Aorta (tissue), 5 donors: ENCODE measurements around the gene NPPC. TPM values are rescaled to one million over a fixed set of nuclear protein-coding genes. Genes with fewer than 3 reads are reported as not detected.

ENCODE experiments used
- ATAC-seq: fragments of 200-7000 bp; cut with Tn5 transposase; one replicate; pipeline ENCODE4 v1.9.1; 2022; ENCODE audit warnings: moderate library complexity; ENCODE audit not compliant: low FRiP score
- DNase-seq, 2 donors: peaks; one replicate each; pipeline ENCODE4 v3.0.0-alpha.2; 2020
- H3K27ac ChIP-seq, 2 donors: one replicate each; pipeline ENCODE4 v1.5.1; 2013; ENCODE audit warnings: low read length in 2 of 2, mild to moderate bottlenecking in 2 of 2, moderate library complexity in 2 of 2, control low read depth in 1 of 2, inconsistent platforms in 1 of 2, low read depth in 1 of 2
- H3K27me3 ChIP-seq, 2 donors: one replicate each; pipeline ENCODE4 v1.6.1; 2013; ENCODE audit warnings: control low read depth in 1 of 2, low read length in 1 of 2, mild to moderate bottlenecking in 1 of 2, moderate library complexity in 1 of 2; ENCODE audit not compliant: insufficient read depth in 2 of 2, control insufficient read depth in 1 of 2
- H3K36me3 ChIP-seq, 2 donors: one replicate each; pipeline ENCODE4 v1.6.1; 2013; ENCODE audit warnings: control low read depth in 1 of 2, low read length in 1 of 2, mild to moderate bottlenecking in 1 of 2; ENCODE audit not compliant: insufficient read depth in 2 of 2, control insufficient read depth in 1 of 2
- H3K4me1 ChIP-seq, 2 donors: one replicate each; pipeline ENCODE4 v1.6.1; 2013; ENCODE audit warnings: low read length in 2 of 2, control low read depth in 1 of 2, mild to moderate bottlenecking in 1 of 2, moderate library complexity in 1 of 2; ENCODE audit not compliant: insufficient read depth in 2 of 2, control insufficient read depth in 1 of 2
- H3K4me3 ChIP-seq, 2 donors: one replicate each; pipeline ENCODE4 v1.5.1; 2013; ENCODE audit warnings: low read length in 2 of 2, control low read depth in 1 of 2, mild to moderate bottlenecking in 1 of 2
- H3K9me3 ChIP-seq: one replicate; pipeline ENCODE4 v1.6.1; 2013; ENCODE audit warnings: mild to moderate bottlenecking, low read length; ENCODE audit not compliant: control insufficient read depth
- WGBS, 2 donors: extraction: QIAGEN DNeasy Blood & Tissue Kit; methylation state at CpG; one replicate each; pipeline ENCODE4 v1.1.7; 2013; 5-methylcytosine and 5-hydroxymethylcytosine counted together
- intact Hi-C, 2 donors: fragments of 100-400 bp; cut with DNase I; formaldehyde crosslinking; loops; one replicate each; pipeline versions ENCODE4 v1.14.2 to v1.15.0; 2022
- long read RNA-seq, 2 donors: library from polyadenylated mRNA; unstranded; transcript quantifications; one replicate each; pipeline ENCODE4 v2.0.0, GENCODE V29; 2020 to 2021
- polyA plus RNA-seq, 2 donors: library from polyadenylated mRNA; stranded (reverse); fragments of 200-250 nt; gene quantifications; one replicate each; pipeline ENCODE4 v1.2.3, GENCODE V29; 2013
- total RNA-seq, 2 donors: library from RNA; stranded (reverse); fragmentation: NEBNext Ultra II Directional; extraction: Animal tissue kit (Norgen Biotek cat#: 25700); gene quantifications; one replicate each; pipeline ENCODE4 v1.2.1, GENCODE V29; 2021
- donor health status: healthy with polysubstance abuse.
- donor health status: Bipolar disorder and iron deficiency.
- donor health status: DM: no; HTN: no; CAD: no.
- donor health status: DM: no; HTN: no; CAD: no.
- donor health status: DM: yes; HTN: yes; CAD: no.

NPPC gene, protein sequence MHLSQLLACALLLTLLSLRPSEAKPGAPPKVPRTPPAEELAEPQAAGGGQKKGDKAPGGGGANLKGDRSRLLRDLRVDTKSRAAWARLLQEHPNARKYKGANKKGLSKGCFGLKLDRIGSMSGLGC
- total RNA-seq (under 1 TPM in 1 of 2 donors, not detected in 1; 0.49 TPM), polyA plus RNA-seq (under 1 TPM; 0.36 to 0.88 TPM)
- long read RNA-seq, donor 1, result 0 reads
- long read RNA-seq, donor 2, partial matches to known transcripts, result 0 of 1 reads
- long read RNA-seq, donor 2, other reads (novel, unspliced or antisense), result 1 of 1 reads

DNA sequence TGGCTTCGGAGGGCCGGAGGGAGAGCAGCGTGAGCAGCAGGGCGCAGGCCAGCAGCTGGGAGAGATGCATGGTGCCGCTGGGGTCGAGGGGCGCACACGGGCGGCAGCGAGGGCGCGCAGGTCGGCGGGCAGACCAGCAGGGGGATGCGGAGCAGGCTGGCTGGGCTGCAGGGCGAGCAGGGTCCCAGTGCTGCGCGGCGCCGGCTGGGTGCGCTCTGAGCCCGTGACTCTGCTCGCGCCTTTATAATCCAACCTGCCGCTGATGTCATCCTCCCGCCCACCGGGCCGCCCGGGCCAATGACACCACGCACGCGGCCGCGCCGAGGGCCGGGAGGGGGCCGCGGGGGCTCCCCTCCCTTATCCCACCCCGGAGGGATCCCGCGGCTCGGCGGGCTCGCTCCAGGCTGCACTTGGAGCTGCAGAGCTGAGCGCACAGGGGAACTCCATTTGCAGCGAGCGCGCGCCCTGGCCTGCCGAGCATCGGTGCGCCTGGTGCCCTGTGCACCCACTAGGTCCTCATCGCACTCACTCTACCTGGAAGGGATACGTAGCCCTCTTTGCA lies at the start of gene NPPC:
NPPC (minus strand) TSS at position 217 of the 562 bp plus-strand sequence; CDS start at position 70, 147 bp downstream.
- H3K27ac ChIP-seq, result no peak within 1 kb of the TSS
- peak within 1 kb of the TSS in 1 of 2 donors; percentile 10 for H3K4me3 ChIP-seq
- no peak for ATAC-seq
- peaks cover 0 to 2% of the 10 kb centered on the region in 2 donors for H3K27me3 ChIP-seq
- H3K36me3 ChIP-seq, result no peaks in the 10 kb centered on the region
- H3K9me3 ChIP-seq, result no peaks in the 10 kb centered on the region
- peak; percentile 45 to 75 for DNase-seq
- intact Hi-C loops, result loop anchor here (5.0 to 10.0 kb wide), 3 partner anchors 216 to 401 kb away; no protein-coding TSS in a partner anchor
- WGBS, 2 donors, result 0 to 1% methylated on average over 41 to 54 of the region's 54 CpGs
- H3K4me1 ChIP-seq, result no peaks in the 10 kb centered on the region

DNA sequence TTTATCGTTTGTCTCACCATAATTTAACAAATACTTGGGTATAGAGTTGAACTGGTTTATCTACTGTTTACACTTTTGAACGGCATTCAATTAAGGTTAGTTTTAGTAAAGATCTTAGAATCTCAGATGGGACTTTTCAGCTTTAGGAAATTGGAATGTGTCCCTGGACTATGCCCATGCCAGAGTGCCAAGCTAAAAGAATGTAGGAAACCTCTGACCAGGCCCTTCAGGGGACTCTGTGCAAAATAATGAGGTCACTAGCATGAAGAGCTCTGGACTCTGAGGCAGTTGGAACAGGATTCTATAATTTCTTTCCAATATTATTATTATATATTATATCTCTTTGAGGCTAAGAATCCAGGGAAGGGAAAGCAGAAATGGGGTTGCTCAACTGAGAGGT lies 48.8 kb upstream of the NPPC start:
- Histone ChIP-seq H3K4me1 (peaks cover 0 to 2% of the 10 kb centered on the region in 2 donors), H3K9me3 (no peaks in the 10 kb centered on the region), H3K27ac (no peak overlapping the region), H3K27me3 (no peaks in the 10 kb centered on the region), H3K4me3 (no peak overlapping the region), H3K36me3 (no peaks in the 10 kb centered on the region)
- WGBS, 2 donors, result 80 to 82% methylated on average over 2 of the region's 2 CpGs
- intact Hi-C loops, result no loop called here
- DNase-seq (no peak), ATAC-seq (no peak)

DNA sequence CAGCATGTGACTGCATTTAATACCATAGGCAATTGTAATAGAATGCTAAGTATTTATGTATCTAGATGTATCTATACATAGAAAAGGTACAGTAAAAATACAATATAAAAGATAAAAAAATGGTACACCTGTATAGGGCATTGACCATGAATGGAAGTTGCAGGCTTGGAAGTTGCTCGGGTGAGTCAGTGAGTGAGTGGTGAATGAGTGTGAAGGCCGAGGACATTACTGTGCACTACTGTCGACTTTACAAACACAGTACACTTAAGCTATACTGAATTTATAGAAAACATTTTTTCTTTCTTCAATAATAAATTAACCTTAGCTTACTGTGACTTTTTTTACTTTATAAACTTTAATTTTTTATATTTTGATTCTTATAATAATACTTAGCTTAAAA lies 44.3 kb upstream of the NPPC start:
- no peak for ATAC-seq
- H3K36me3 ChIP-seq, result no peaks in the 10 kb centered on the region
- H3K9me3 ChIP-seq, result no peaks in the 10 kb centered on the region
- intact Hi-C loops, result no loop called here
- H3K27ac ChIP-seq, result no peak overlapping the region
- 93 to 96% methylated on average over 3 of the region's 3 CpGs for WGBS, 2 donors
- peaks cover 0 to 2% of the 10 kb centered on the region in 2 donors for H3K4me1 ChIP-seq
- H3K4me3 ChIP-seq, result no peak overlapping the region
- no peak for DNase-seq
- H3K27me3 ChIP-seq, result no peaks in the 10 kb centered on the region

DNA sequence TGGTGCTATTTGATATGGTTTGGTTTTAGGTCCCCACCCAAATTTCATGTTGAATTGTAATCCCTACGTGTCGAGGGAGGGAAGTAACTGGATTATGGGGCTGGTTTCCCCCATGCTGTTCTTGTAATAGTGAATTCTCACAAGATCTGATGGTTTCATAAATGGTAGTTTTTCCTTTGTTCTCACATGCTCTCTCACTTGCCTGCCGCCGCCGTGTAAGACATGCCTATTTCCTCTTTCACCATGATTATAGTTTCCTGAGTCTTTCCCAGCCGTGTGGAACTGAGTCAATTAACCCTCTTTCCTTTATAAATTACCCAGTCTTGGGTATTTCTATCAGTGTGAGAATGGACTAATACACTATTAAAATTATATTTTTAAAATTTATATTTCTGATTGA lies 42.6 kb upstream of the NPPC start:
- intact Hi-C loops, result no loop called here
- H3K4me1 ChIP-seq, result peaks cover 0 to 2% of the 10 kb centered on the region in 2 donors
- 96 to 97% methylated on average over 6 of the region's 6 CpGs for WGBS, 2 donors
- no peak overlapping the region for H3K4me3 ChIP-seq
- no peaks in the 10 kb centered on the region for H3K36me3 ChIP-seq
- no peaks in the 10 kb centered on the region for H3K9me3 ChIP-seq
- H3K27me3 ChIP-seq, result no peaks in the 10 kb centered on the region
- no peak for ATAC-seq
- H3K27ac ChIP-seq, result no peak overlapping the region
- no peak for DNase-seq

DNA sequence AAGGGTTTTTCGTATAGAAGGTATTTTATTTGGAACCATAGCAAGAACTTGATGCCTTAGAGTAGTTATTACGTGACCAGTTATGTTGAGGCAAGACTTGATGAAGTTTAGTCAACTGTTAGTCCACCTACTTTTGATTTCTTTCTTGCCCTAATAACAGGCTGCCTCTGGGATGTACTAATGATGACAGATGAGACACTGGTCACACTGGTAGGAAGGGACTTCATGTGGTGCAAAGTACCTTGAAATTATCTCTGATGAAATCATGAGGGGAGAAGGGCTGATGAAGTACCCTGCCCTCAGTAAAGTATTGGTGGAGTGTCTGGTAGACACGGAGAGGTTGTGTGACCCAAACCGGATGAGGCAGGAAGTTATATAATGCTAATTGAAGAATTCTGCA lies 40.7 kb upstream of the NPPC start:
- WGBS, 2 donors, result 68 to 73% methylated on average over 4 of the region's 4 CpGs
- intact Hi-C loops, result no loop called here
- Histone ChIP-seq H3K4me3 (no peak overlapping the region), H3K36me3 (no peaks in the 10 kb centered on the region), H3K27me3 (no peaks in the 10 kb centered on the region), H3K27ac (no peak overlapping the region), H3K4me1 (peaks cover 0 to 2% of the 10 kb centered on the region in 2 donors), H3K9me3 (no peaks in the 10 kb centered on the region)
- no peak for ATAC-seq
- no peak for DNase-seq

DNA sequence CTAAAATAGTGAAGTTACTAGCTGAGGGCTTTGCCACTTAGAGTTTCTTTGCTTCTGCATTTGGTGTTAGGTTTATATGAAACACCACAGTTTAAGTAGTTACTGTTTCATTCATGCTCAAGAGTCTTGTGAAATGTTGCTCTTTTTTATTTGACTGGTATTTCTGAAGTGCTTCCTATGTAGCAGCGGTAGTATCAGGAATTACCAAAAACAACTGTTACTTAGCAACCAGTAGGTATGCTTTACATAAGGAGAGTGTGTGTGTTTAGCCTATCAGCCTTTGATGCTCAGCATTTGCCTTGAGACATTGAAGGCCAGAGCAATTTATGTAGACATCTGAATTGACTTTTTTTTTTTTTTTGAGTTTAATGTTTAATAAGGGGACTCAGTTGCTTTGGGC lies 38.9 kb upstream of the NPPC start:
- Histone ChIP-seq H3K4me3 (no peak overlapping the region), H3K36me3 (no peaks in the 10 kb centered on the region), H3K9me3 (no peaks in the 10 kb centered on the region), H3K27ac (no peak overlapping the region), H3K27me3 (no peaks in the 10 kb centered on the region), H3K4me1 (no peaks in the 10 kb centered on the region)
- ATAC-seq, result no peak
- 44 to 57% methylated on average over 1 of the region's 1 CpG for WGBS, 2 donors
- intact Hi-C loops, result no loop called here
- no peak for DNase-seq

DNA sequence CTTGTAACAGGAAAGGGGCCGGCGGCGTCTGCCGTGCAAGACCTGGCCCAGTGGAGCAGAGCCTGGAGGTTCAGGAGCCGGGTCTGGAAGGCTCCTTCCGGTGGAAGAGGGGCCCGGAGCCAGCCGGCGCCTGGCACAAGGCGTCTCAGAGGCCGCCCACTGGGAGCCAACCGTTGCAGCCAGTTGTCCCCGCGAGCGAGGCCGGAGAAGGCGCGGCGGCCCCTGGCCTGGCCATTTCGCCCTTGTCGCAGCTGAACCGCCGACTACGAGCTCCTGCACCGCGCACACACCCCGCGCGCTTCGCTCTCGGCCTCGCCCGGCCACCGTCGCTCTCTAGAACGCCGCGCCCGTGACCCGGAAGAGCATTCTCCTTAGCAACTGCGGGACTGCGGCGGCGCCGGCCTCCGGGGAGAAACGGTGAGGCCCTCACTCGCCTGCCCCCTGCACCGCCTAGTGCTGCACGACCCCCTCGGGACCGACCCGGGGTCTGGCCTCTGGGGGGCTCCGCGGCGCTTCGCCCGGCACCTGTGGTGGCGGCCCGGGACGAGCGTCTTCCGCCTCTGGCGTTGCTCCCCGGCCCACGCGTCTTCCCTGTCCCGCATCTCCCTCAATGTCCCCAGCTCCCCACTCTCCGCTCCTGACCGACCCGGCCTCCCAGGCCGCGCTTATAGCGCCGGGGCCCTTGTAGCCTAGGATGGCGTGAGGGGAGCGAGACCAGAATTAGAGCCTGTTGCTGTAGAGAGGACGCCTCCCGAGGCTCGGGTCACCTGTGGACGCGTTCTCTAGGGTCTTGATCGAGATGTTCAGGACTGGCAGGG lies 35.4 kb upstream of the NPPC start, which contains the start of gene DIS3L2:
DIS3L2 (plus strand) TSS at position 365 of the 818 bp plus-strand sequence. CDS start 53,215 bp downstream, outside the sequence.
- Histone ChIP-seq H3K9me3 (no peaks in the 10 kb centered on the region), H3K27me3 (no peaks in the 10 kb centered on the region), H3K36me3 (no peaks in the 10 kb centered on the region), H3K27ac (no peak within 1 kb of the TSS), H3K4me1 (no peaks in the 10 kb centered on the region), H3K4me3 (peak within 1 kb of the TSS; percentile 80 to 81)
- peak; percentile 86 to 94 for DNase-seq
- 0% methylated on average over 68 to 83 of the region's 83 CpGs for WGBS, 2 donors
- peak; percentile 96 for ATAC-seq
- intact Hi-C loops, result no loop called here

DNA sequence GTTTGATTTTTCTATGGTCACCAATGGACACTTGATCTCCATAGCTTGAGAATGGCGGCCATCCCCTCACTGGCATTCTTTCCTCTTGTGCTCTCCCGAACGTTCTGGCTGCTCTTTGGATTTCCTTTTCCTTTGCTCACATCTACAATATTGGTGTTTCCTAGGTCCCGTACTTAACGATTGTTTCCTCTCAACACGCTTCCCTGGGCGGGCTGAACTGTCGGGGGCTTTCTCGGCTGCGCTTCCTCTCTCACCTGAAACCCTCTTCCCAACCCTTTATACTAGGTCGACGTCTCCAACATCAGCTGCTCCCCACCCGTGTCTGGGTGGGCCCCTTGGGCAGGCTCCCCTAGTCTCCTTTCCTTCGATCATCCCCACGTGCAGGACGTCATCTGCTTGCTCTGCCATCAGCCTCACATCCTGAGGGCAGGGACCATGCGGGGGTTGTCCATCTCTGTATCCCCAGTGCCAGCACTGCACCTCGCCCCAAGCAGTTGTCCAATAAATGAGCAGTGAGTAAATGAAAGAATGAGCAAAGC lies 34.7 kb upstream of the NPPC start:
- Histone ChIP-seq H3K4me1 (no peaks in the 10 kb centered on the region), H3K36me3 (no peaks in the 10 kb centered on the region), H3K9me3 (no peaks in the 10 kb centered on the region), H3K27ac (no peak overlapping the region), H3K4me3 (peak overlapping the region; percentile 80 to 81), H3K27me3 (no peaks in the 10 kb centered on the region)
- intact Hi-C loops, result no loop called here
- ATAC-seq (no peak), DNase-seq (no peak)
- WGBS, 2 donors, result 59 to 60% methylated on average over 18 of the region's 18 CpGs
